ENCODE measurements around the gene PPP1R12B.
"Not testable (repeated sequence)": the region's sequence is repeated elsewhere in the genome, so short reads cannot be mapped to it uniquely, and the experiment has no call there.

Gene PPP1R12B

DNA sequence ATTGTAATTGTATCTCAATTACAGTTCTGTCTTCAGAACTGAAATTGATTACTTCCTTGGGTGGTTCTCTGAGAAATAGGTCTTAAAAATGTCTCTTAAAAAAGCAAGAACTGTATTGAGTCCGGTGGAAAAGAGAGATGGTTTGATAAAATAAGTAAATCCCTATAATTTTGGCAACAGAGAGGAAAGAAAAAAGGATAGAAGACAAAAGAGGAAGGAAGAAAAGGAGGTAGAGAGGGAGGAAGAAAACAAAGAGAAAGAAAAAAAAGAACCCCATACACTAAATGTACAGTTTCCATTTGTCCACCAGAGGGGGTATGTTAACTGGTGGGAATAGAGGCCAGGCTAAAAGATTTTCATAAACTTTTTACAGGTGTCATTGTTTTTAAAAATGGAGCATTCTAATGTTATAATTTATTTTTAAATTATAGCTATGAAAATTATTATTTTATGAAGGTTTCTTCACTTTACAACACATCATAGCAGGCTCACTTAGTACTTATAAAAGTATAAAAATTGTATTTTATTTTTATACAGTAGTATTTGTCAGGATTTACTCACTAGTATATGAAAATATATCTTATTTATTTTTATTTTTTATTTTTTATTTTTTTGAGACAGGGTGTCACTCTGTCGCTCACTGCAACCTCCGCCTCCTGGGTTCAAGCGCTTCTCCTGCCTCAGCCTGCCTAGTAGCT, 4.7 kb upstream of the PPP1R12B start:
- DNase-seq (ENCODE audit: low read depth) = no peak

DNA sequence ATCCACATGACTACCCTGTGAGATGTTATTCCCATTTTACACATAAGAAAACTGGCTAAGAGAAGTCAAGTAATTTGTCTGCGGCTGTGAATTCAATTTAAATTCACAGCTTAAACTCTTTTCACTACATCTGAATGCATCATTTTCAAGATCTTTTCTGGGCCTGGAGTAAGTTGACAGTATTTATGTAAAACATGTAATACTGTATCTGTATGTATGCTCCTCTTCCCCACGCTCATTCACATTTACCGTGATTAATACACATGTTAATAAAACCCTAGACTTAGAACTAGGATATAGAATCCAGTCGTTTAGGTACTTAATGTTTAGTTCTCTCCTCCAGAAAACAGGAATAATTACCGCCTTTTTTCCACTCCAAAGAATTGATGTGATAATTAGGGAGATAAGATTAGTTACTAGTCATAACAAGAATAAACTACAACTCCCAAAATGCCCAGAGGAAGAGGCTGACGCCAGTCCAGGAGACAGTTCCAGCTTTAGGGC, 442 bp upstream of the PPP1R12B start:
- DNase-seq (ENCODE audit: low read depth) = no peak

DNA sequence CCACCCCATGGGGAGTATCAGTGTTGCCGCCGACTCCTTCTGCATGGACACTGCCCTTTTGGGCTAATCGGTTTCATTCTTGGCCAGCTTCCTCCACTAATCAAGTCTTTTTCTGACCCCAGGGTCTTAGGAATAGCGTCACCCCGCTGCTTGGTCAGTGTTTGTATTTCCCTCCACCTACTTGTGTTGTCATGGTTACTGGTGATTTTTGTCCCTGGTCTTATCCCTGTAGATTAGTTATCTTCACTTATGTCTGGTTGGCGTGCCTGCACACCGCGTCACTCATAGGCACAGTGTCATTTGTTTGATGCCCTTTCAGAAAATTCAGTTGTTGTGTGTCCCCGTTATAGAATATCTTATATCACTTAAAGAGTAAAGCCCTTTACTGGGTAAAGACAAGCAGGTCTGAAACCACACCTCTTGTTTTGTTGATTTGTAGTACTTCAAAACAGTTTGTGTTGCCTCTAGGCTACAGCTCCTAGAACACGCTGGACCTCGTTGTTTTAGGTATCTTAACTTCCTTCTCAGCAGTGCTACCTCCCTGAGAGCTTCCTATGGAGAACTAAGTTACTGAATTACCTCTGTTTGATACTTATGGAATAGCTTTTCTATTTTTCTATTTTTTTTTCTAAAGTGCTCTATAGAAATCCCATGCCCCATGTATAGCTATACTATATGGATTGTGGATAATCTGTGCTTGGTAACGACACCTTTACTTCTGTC, 868 bp downstream of the PPP1R12B start:
- DNase-seq (ENCODE audit: low read depth) = no peak

DNA sequence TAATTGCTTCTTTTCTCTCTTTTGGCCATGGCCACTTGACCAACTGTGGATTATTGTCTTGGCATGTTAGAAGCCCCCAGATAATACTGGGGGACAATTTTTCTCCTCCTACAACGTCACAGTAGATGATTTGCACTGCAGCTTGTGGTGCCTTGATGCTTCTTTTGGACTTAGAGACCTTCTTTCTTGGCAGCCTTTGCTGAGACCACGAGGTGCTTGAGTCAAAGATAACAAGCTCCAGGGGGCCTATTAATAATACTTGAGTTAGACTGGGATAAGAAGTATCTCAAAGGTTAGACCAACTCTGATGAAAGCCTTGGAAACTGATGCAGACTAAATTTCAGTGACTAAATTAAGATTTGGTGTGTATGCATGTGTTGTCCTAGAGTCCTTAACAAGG, 3.2 kb downstream of the PPP1R12B start:
- no peak for DNase-seq (ENCODE audit: low read depth)

GRCh38 chr1:202352583-202353197, 4.2 kb downstream of the PPP1R12B start:
- not testable (repeated sequence) for DNase-seq (ENCODE audit: low read depth)

DNA sequence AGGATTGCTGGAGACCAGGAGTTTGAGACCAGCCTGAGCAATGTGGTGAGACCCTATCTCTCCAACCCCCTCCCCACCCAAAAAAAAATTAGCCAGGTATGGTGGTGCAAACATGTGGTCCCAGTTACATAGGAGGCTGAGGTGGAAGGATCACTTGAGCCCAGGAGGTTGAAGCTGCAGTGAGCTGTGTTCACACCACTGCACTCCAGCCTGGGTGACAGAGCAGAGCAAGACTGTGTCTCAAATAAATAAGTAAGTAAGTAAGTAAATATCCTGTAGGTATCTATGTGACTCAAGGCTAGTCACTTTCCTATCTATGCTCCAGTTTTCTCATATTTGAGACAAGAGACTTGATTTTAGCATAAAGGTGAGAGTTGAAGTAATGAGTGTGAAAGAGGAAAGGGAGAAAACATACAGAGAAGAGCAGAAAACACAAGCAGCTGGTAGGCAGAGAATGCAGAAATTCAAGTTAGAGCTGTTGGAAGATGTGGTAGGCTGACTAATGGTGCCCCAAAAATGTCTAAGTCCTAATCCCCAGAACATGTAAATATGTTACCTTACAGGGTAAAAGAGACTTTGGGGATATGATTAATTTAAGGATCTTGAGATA, 7.5 kb downstream of the PPP1R12B start:
- no peak for DNase-seq (ENCODE audit: low read depth)

DNA sequence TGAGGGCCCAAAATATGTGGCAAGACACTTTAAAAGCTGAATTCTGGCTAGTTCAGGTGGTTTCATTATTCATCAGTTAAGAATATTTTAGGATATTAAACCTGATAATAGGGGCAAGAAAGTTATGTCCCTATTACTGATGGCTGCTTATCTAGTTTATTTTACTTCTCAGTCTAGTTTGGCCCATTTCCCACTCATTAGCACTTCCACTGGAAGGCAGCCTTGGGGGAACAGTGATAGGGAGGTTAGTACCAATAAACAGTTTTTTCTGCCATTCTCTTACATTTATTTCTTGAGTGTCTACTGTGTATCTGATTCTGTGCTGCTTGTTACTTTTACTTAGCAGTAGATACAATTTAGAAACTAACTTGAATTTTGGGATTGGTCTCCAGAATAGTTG, 9.0 kb downstream of the PPP1R12B start:
- DNase-seq (ENCODE audit: low read depth) = no peak

GRCh38 chr1:202361224-202361623, 12.7 kb downstream of the PPP1R12B start:
- no peak for DNase-seq (ENCODE audit: low read depth)

DNA sequence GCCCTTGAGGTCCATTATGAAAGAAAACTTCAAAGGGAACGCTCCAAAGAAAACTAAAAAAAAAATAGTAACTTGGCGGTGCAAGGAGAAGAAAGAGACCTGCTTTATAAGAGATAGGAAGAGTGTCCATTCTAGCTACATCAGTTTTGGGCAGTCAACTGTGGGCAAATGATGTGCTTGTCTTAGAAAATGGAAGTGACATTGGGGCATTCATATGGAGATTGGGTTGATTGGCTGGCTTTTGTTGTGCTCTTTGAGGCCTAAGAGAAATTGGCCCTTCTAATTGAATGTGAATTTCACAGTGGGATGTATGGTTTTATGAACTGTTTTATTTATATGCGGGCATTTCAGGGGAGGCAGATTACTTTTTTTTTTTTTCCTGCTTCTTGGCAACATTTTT, 13.2 kb downstream of the PPP1R12B start:
- no peak for DNase-seq (ENCODE audit: low read depth)

DNA sequence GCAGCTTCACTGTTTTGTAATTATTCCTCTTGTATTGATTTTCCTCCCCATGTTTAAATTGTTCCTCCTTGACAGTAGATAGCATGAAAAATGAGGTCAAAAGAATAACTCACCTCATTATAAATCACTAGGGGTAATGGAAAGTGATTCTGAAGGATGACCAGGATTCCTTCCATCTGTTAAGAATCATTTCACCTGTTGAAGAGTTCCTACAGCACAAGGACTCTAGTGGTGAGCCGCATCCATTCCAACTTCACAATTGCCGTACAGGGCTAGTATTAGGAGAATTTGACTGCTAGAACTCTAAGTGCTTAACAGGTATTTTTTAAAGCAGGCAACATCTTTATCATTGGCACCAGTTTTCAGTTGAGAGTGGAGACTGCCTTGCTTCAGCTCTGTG, 13.7 kb downstream of the PPP1R12B start:
- DNase-seq (ENCODE audit: low read depth) = no peak

GRCh38 chr1:202365092-202365815, 16.8 kb downstream of the PPP1R12B start:
- no peak for DNase-seq (ENCODE audit: low read depth)

DNA sequence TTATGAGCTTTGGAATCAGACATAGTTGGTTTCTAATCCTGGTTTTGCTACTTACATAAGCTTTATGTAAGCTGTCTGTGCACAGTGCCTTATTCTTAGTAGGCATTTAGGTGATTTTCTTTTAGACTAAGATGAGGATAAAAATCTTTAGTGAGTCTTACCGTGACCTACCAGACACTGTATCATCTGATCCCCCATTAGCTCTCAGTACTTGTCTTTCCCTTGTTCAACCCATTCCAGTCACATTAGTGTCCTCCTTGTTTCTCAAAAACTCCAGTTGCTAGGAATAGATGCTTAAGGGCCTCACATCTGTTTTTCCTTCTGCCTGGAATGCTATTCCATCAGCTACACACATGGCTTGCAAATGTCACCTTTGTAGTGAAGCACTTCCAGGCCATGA, 18.8 kb downstream of the PPP1R12B start:
- DNase-seq (ENCODE audit: low read depth) = no peak

- not testable (repeated sequence) for DNase-seq (ENCODE audit: low read depth)
Observed at GRCh38 chr1:202370906-202371305, 22.4 kb downstream of the PPP1R12B start.

GRCh38 chr1:202374099-202374498, 25.6 kb downstream of the PPP1R12B start:
- DNase-seq (ENCODE audit: low read depth) = no peak

GRCh38 chr1:202375175-202375574, 26.7 kb downstream of the PPP1R12B start:
- DNase-seq (ENCODE audit: low read depth) = not testable (repeated sequence)

DNA sequence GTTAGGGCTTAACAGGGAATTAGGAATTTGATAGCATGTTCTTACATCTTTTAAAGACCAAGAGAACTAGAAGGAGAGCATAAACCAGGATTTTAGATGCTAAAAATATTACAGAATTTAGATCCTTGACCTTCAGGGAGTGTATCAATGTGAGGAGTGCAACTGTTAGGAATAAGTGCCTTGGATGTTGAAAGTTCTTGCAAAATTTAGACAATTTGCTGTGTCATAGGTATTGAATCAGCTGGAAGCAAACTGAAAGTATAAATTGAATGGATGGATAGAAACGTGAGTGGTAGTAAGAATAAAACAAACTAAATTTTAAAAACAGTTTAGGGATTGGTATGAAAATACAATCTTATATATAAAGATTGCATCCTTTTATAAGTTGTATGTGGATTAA, 27.7 kb downstream of the PPP1R12B start:
- no peak for DNase-seq (ENCODE audit: low read depth)

DNA sequence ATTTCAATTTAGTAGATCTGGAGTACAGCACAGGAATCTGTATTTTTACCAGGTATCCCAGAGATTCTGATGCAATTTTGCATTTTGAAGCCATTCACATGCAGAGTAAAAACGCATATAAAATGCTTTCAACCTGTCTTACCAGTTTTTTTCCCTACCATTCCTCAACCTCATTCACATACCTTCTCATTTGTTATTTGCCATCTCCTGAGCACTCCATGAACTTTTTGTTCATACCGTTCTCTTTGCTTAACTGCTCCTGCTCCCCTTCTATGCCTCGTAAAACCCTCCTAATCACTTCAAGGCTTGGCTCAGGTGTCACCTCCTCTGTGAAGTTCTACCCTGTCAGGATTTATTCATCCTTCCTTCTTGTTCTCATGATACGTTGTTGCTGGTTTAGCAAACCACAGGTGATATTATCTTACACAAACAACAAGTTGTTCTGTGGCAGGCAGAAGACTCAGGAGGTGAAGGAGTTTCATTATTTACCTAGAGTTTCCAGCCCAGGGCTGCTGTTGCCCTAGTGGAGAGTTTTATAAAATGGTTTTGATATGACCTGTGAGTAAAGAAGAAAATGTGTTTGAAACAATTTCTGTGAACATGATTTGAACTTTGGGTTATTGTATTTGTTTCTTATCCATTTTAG, 31.5 kb downstream of the PPP1R12B start:
- DNase-seq (ENCODE audit: low read depth) = peak; percentile 0

- DNase-seq (ENCODE audit: low read depth) = not testable (repeated sequence)
Observed at GRCh38 chr1:202380535-202380934, 32.0 kb downstream of the PPP1R12B start.

- not testable (repeated sequence) for DNase-seq (ENCODE audit: low read depth)
Observed at GRCh38 chr1:202381867-202382266, 33.4 kb downstream of the PPP1R12B start.

GRCh38 chr1:202395831-202396230, 47.3 kb downstream of the PPP1R12B start:
- not testable (repeated sequence) for DNase-seq (ENCODE audit: low read depth)

DNA sequence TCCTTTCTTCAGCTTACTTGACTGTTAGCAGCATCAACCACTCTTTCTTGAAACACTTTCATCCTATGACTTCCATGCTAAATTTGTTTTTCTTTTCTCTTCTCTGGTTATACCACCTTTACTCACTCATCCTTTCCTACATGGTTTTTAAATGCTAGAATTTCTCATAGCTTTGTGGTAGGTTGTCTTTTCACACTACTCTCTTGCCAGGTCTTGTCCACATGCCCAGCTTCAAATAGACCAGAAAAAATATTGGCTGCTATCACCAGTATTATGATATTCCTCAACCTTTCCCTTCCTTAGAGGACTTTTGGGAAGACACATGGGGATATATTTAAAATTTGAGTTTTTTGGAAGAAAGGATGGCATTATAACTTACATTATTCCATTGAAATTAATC, 48.8 kb downstream of the PPP1R12B start:
- no peak for DNase-seq (ENCODE audit: low read depth)
